AG10803 (cell line): Measurements from ENCODE around the gene PLXNA2.

Experiments
- DNase-seq: peaks from one replicate; pipeline ENCODE4 v3.0.0; 2010; ENCODE audit warnings: low read depth
- H3K4me3 ChIP-seq: 2 replicates; pipeline ENCODE4 v1.5.1; 2011; ENCODE audit warnings: mild to moderate bottlenecking, low read length, control low read depth
- CTCF ChIP-seq: conservative IDR thresholded peaks from 2 replicates; pipeline ENCODE4 v1.5.1; 2011; ENCODE audit warnings: mild to moderate bottlenecking, low read length, control low read depth, inconsistent platforms

PLXNA2 gene

DNA sequence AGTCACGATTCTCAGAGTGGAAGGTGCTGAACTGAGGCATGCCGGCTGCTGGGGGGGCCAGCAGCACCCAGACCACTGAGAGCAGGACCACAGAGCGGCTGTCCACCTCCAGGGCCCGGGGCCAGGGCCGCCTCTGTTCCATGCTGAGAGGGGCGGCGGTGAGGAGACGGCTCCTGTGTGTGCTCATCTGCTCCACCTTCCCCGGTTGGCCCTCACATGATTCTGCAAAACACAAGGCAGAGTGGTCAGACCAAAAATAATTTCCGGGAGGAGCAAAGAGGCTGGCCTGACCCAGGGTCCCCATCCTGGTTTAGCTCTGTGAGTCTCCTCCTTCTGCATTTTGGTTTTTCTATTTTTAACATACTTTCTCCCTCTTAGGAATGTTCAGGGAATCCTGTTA, 26.4 kb downstream of the PLXNA2 start:
- no peak for TF ChIP-seq CTCF
- no peak overlapping the region for H3K4me3 ChIP-seq
- no peak for DNase-seq

GRCh38 chr1:208216806-208217205, 27.4 kb downstream of the PLXNA2 start:
- no peak for DNase-seq
- H3K4me3 ChIP-seq, result no peak overlapping the region
- no peak for TF ChIP-seq CTCF

DNA sequence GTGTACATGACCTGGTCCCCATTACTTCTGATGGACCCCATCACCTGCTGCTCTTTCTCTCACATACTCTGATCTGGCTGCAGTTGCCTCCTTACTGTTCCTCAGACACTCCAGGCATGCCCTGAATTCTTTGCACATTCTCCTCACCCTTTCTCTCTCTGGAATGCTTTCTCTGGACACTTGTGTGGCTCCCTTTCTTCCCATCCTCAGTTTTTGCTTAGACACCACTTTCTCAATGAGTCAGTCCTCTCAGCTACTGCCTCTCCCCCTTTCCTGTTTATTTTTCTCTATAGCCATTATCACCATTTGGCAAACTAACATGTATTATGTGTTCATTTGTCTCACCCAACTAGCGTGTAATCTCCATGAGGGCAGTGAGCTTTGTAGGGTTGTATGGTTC, 28.1 kb downstream of the PLXNA2 start:
- H3K4me3 ChIP-seq, result no peak overlapping the region
- DNase-seq, result peak; percentile 88
- TF ChIP-seq CTCF, result no peak

DNA sequence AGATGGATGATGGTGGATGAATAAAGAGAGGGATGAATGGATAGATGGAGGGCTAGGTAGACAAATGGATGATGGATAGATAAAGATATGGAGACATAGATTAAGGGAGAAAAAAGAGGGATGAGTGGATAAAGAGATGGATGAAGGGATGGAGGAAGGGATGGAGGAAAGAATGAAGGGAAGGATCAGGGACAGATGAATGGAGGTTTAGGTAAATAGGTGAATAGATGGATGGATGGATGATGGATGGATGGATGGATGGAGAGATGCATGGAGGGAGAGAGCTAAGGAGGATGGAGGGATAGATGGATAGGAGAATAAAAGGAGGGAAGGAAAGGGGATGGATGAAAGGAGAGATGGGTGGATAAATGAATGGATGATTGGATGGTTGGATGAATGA, 28.8 kb downstream of the PLXNA2 start:
- no peak overlapping the region for H3K4me3 ChIP-seq
- TF ChIP-seq CTCF, result no peak
- no peak for DNase-seq

DNA sequence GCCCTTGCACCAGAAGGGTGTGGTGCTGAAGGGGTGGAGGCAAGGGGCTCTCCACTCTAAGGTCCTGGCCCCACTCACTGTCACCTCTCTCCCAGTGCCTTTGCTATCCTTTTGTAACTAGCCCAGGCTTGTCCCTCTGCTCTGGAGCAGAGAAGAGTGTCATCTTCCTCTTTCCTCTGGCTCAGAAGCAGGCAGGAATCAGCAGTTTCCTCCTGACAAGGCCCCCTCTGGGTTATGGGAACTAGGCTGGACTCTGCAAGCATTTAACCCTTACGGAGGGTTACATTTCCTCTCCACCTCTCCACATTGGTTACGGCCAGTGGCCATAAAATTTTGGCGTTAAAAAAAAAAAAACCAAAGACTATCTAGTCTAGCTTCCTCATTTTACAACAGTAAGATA, 30.4 kb downstream of the PLXNA2 start:
- DNase-seq, result no peak
- no peak overlapping the region for H3K4me3 ChIP-seq
- no peak for TF ChIP-seq CTCF

GRCh38 chr1:208212893-208213292, 31.3 kb downstream of the PLXNA2 start:
- DNase-seq, result no peak
- no peak for TF ChIP-seq CTCF
- H3K4me3 ChIP-seq, result no peak overlapping the region

DNA sequence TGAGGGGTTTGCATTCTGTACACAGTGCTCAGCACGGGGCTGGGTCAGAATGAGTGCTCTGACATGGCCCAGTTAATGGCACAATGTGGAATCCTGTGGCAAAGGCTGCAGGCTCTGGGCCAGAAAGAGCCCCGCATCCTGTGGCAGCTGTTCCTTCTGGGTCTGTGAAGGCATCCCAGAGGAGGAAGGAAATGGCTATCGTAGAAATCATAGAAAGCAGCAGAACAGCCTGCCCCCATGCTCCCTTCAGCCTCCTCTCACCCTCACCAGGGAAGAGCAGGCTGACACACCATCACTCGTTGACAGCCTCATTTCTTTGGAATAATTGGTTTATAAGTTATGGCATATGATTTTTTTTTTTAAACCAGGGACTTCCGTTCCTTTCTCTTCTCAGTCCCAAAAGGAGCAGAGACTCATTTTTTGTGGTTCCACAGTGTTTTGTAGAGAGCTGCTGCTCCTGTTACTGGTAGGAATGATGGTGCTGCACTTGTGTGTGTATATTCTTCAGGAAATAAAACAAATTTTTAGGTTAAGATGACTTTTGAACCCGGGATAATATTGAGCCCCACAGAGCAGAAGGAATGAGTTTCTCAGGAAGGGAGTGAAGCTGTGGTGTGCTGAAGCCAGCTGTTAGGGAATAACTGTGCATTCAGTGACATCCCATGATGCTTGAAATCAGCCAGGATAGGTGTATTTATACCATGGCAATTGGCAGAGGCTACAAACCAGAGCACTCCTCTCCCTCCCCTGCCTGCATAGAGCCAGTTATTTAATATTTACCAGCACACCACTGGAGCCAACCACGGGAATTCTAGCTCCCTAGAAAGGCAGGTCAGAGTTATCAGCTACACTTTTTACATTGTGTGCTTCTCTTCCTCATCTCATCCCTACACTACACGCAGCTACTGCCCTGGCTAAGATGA, 32.0 kb downstream of the PLXNA2 start:
- peak overlapping the region; percentile 22 for H3K4me3 ChIP-seq
- no peak for TF ChIP-seq CTCF
- DNase-seq, result peak; percentile 58
